ENCODE data around the gene NRXN3. TPM values are rescaled to one million over a fixed set of nuclear protein-coding genes. Genes with fewer than 3 reads are reported as not detected.

The NRXN3 gene
- total RNA-seq, 4 donors from 2014 or later = 0.56 to 1.6 (median 1.1) TPM

- 78 to 88% methylated on average over 1 of the region's 1 CpG for WGBS, 2 donors
- no peaks in the 10 kb centered on the region for H3K27me3 ChIP-seq
- intact Hi-C loops (cut with DNase I) = no loop called here
- H3K4me1 ChIP-seq = no peaks in the 10 kb centered on the region
- no peaks in the 10 kb centered on the region for H3K9me3 ChIP-seq
- H3K27ac ChIP-seq = no peak overlapping the region
- TF ChIP-seq CTCF (IDR thresholded peaks at IDR 0.05) (no peak), POLR2A (IDR thresholded peaks at IDR 0.05) (no peak)
- no peaks in the 10 kb centered on the region for H3K36me3 ChIP-seq
- no peak for DNase-seq
- H3K4me3 ChIP-seq (replicated peaks in 1 of 3) = no peak overlapping the region
Measured at GRCh38 chr14:79287976-79288375, 1117.8 kb downstream of the NRXN3 start.

GRCh38 chr14:79293482-79294177, 1123.5 kb downstream of the NRXN3 start:
- H3K4me3 ChIP-seq (replicated peaks in 1 of 3) = no peak overlapping the region
- 47 to 54% methylated on average over 11 of the region's 11 CpGs for WGBS, 2 donors
- intact Hi-C loops (cut with DNase I) = no loop called here
- no peak for TF ChIP-seq CTCF (IDR thresholded peaks at IDR 0.05)
- TF ChIP-seq POLR2A (IDR thresholded peaks at IDR 0.05) = no peak
- H3K4me1 ChIP-seq = no peaks in the 10 kb centered on the region
- no peaks in the 10 kb centered on the region for H3K9me3 ChIP-seq
- H3K27ac ChIP-seq = no peak overlapping the region
- H3K36me3 ChIP-seq = no peaks in the 10 kb centered on the region
- DNase-seq = no peak
- no peaks in the 10 kb centered on the region for H3K27me3 ChIP-seq

- Histone ChIP-seq H3K4me1 (no peaks in the 10 kb centered on the region), H3K27me3 (no peaks in the 10 kb centered on the region), H3K36me3 (no peaks in the 10 kb centered on the region), H3K4me3 (replicated peaks in 1 of 3) (no peak overlapping the region), H3K27ac (no peak overlapping the region), H3K9me3 (no peaks in the 10 kb centered on the region)
- no peak for TF ChIP-seq POLR2A (IDR thresholded peaks at IDR 0.05)
- no peak for TF ChIP-seq CTCF (IDR thresholded peaks at IDR 0.05)
- intact Hi-C loops (cut with DNase I) = no loop called here
- DNase-seq = no peak
Measured at GRCh38 chr14:79294499-79294898, 1124.3 kb downstream of the NRXN3 start.

- TF ChIP-seq POLR2A (IDR thresholded peaks at IDR 0.05) = no peak
- TF ChIP-seq CTCF (IDR thresholded peaks at IDR 0.05) = no peak
- no peaks in the 10 kb centered on the region for H3K9me3 ChIP-seq
- H3K4me3 ChIP-seq (replicated peaks in 1 of 3) = no peak overlapping the region
- H3K27me3 ChIP-seq = no peaks in the 10 kb centered on the region
- H3K27ac ChIP-seq = no peak overlapping the region
- DNase-seq = no peak
- H3K36me3 ChIP-seq = no peaks in the 10 kb centered on the region
- H3K4me1 ChIP-seq = no peaks in the 10 kb centered on the region
- intact Hi-C loops (cut with DNase I) = no loop called here
Measured at GRCh38 chr14:79295385-79295784, 1125.2 kb downstream of the NRXN3 start.

- TF ChIP-seq CTCF (IDR thresholded peaks at IDR 0.05) (no peak), POLR2A (IDR thresholded peaks at IDR 0.05) (no peak)
- intact Hi-C loops (cut with DNase I) = no loop called here
- no peaks in the 10 kb centered on the region for H3K27me3 ChIP-seq
- no peak for DNase-seq
- WGBS, 2 donors = 86 to 87% methylated on average over 4 of the region's 4 CpGs
- no peak overlapping the region for H3K4me3 ChIP-seq (replicated peaks in 1 of 3)
- no peaks in the 10 kb centered on the region for H3K9me3 ChIP-seq
- no peaks in the 10 kb centered on the region for H3K36me3 ChIP-seq
- H3K27ac ChIP-seq = no peak overlapping the region
- no peaks in the 10 kb centered on the region for H3K4me1 ChIP-seq
Measured at GRCh38 chr14:79298373-79298772, 1128.2 kb downstream of the NRXN3 start.
